ENCODE data around the gene RFTN1.

DNA sequence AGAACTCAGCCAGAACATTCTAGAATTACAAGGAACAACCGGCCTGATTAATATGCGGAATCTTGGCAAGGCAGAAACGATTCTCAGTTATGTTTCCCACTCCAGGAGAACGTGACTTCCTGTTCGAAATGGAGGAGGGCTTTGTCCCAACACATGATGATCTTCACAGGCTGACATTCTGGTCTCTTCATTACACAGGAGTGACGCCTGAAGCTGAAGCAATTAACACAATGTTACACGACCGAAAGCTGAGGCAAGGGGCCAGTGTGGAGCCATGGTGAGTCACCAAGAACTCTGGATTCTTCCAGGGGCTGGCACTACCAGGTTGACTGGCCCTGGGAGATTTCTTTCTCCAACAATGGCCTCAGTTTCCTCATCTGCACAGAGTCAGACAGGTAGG is 40.9 kb downstream of the RFTN1 start:
- TF ChIP-seq CTCF (IDR thresholded peaks at IDR 0.05): no peak
- TF ChIP-seq POLR2A (IDR thresholded peaks at IDR 0.05): no peak
- TF ChIP-seq EP300 (IDR thresholded peaks at IDR 0.05): no peak

Data from ovary (tissue), 3 donors.